ENCODE measurements around the gene FKBP2. TPM values are rescaled to one million over a fixed set of nuclear protein-coding genes. Genes with fewer than 3 reads are reported as not detected.
A peak's percentile ranks its signal among the peaks of the same experiment; 100 is the strongest.

Gene FKBP2
- total RNA-seq, 1 donor from 2014 or later = 52.8 TPM

GRCh38 chr11:64202992-64203391 lies 37.9 kb upstream of the FKBP2 start:
- Mint-ChIP-seq H3K27ac (no peak overlapping the region), H3K4me3 (no peak overlapping the region), H3K4me1 (ENCODE audit: unreplicated experiment) (peaks cover 10% of the 10 kb centered on the region), H3K9me3 (no peaks in the 10 kb centered on the region), H3K27me3 (no peaks in the 10 kb centered on the region), H3K36me3 (peaks cover 24% of the 10 kb centered on the region)
- no peak for DNase-seq (ENCODE audit: extremely low spot score, unreplicated experiment)
- no peak for TF ChIP-seq CTCF (conservative IDR thresholded peaks at IDR 0.05)

GRCh38 chr11:64203421-64204079 lies 37.3 kb upstream of the FKBP2 start:
- no peaks in the 10 kb centered on the region for H3K9me3 Mint-ChIP-seq
- peaks cover 10% of the 10 kb centered on the region for H3K4me1 Mint-ChIP-seq (ENCODE audit: unreplicated experiment)
- TF ChIP-seq CTCF (conservative IDR thresholded peaks at IDR 0.05) = no peak
- H3K36me3 Mint-ChIP-seq = peaks cover 24% of the 10 kb centered on the region
- peak overlapping the region; percentile 44 for H3K27ac Mint-ChIP-seq
- no peaks in the 10 kb centered on the region for H3K27me3 Mint-ChIP-seq
- DNase-seq (ENCODE audit: extremely low spot score, unreplicated experiment) = no peak
- no peak overlapping the region for H3K4me3 Mint-ChIP-seq

GRCh38 chr11:64204080-64204440 lies 36.8 kb upstream of the FKBP2 start:
- Mint-ChIP-seq H3K36me3 (peaks cover 24% of the 10 kb centered on the region), H3K4me1 (ENCODE audit: unreplicated experiment) (peaks cover 10% of the 10 kb centered on the region), H3K27me3 (no peaks in the 10 kb centered on the region), H3K4me3 (no peak overlapping the region), H3K27ac (peak overlapping the region; percentile 44), H3K9me3 (no peaks in the 10 kb centered on the region)
- no peak for DNase-seq (ENCODE audit: extremely low spot score, unreplicated experiment)
- no peak for TF ChIP-seq CTCF (conservative IDR thresholded peaks at IDR 0.05)

GRCh38 chr11:64204464-64204989 lies 36.4 kb upstream of the FKBP2 start:
- peak overlapping the region; percentile 44 for H3K27ac Mint-ChIP-seq
- peak; percentile 71 for TF ChIP-seq CTCF (conservative IDR thresholded peaks at IDR 0.05)
- no peaks in the 10 kb centered on the region for H3K9me3 Mint-ChIP-seq
- H3K4me3 Mint-ChIP-seq = no peak overlapping the region
- peaks cover 10% of the 10 kb centered on the region for H3K4me1 Mint-ChIP-seq (ENCODE audit: unreplicated experiment)
- no peaks in the 10 kb centered on the region for H3K27me3 Mint-ChIP-seq
- H3K36me3 Mint-ChIP-seq = peaks cover 24% of the 10 kb centered on the region
- no peak for DNase-seq (ENCODE audit: extremely low spot score, unreplicated experiment)

- H3K27me3 Mint-ChIP-seq = no peaks in the 10 kb centered on the region
- H3K9me3 Mint-ChIP-seq = no peaks in the 10 kb centered on the region
- no peak within 1 kb of the TSS for H3K27ac Mint-ChIP-seq
- no peak for TF ChIP-seq CTCF (conservative IDR thresholded peaks at IDR 0.05)
- no peak for DNase-seq (ENCODE audit: extremely low spot score, unreplicated experiment)
- no peak within 1 kb of the TSS for H3K4me3 Mint-ChIP-seq
- peaks cover 17% of the 10 kb centered on the region for H3K36me3 Mint-ChIP-seq
- peaks cover 10% of the 10 kb centered on the region for H3K4me1 Mint-ChIP-seq (ENCODE audit: unreplicated experiment)
Observed at GRCh38 chr11:64206457-64207255, 34.2 kb upstream of the FKBP2 start, which contains the start of gene FERMT3. Gene FERMT3, plus strand, starts transcription at chr11:64206721. Its CDS starts 644 bp downstream, at chr11:64207365.
